Measurements from ENCODE around the gene CLASRP.
"Not testable (repeated sequence)": the region's sequence is repeated elsewhere in the genome, so short reads cannot be mapped to it uniquely, and the experiment has no call there.

Gene CLASRP

GRCh38 chr19:45038931-45039893 lies at the start of gene CLASRP:
Gene CLASRP, plus strand, starts transcription at chr19:45039045. Its CDS starts 1,168 bp downstream, at chr19:45040213.
- DNase-seq (ENCODE audit: low spot score) = peak; percentile 92

- no peak for DNase-seq (ENCODE audit: low spot score)
These were observed 48.4 kb upstream of the CLASRP start for GRCh38 chr19:44990459-44990858.

- no peak for DNase-seq (ENCODE audit: low spot score)
These were observed 47.9 kb upstream of the CLASRP start for GRCh38 chr19:44990966-44991365.

- no peak for DNase-seq (ENCODE audit: low spot score)
These were observed 46.3 kb upstream of the CLASRP start for GRCh38 chr19:44992336-44993163.

- no peak for DNase-seq (ENCODE audit: low spot score)
These were observed 45.3 kb upstream of the CLASRP start for GRCh38 chr19:44993526-44993925.

- no peak for DNase-seq (ENCODE audit: low spot score)
These were observed 44.8 kb upstream of the CLASRP start for GRCh38 chr19:44993926-44994537.

- no peak for DNase-seq (ENCODE audit: low spot score)
These were observed 40.8 kb upstream of the CLASRP start for GRCh38 chr19:44998025-44998424.

GRCh38 chr19:44999131-44999925 lies 39.5 kb upstream of the CLASRP start:
- not testable (repeated sequence) for DNase-seq (ENCODE audit: low spot score)

GRCh38 chr19:45000665-45001064 lies 38.2 kb upstream of the CLASRP start:
- DNase-seq (ENCODE audit: low spot score) = not testable (repeated sequence)

GRCh38 chr19:45001087-45001739 lies 37.6 kb upstream of the CLASRP start, which contains the start of gene RELB:
Gene RELB, plus strand, starts transcription at chr19:45001464. Its CDS starts 116 bp downstream, at chr19:45001580.
- DNase-seq (ENCODE audit: low spot score) = peak; percentile 94

GRCh38 chr19:45003485-45003884 lies 35.4 kb upstream of the CLASRP start:
- DNase-seq (ENCODE audit: low spot score) = no peak

- no peak for DNase-seq (ENCODE audit: low spot score)
These were observed 33.1 kb upstream of the CLASRP start for GRCh38 chr19:45005787-45006186.

- no peak for DNase-seq (ENCODE audit: low spot score)
These were observed 30.3 kb upstream of the CLASRP start for GRCh38 chr19:45008552-45008951.

GRCh38 chr19:45009625-45010255 lies 29.1 kb upstream of the CLASRP start:
- DNase-seq (ENCODE audit: low spot score) = no peak

- no peak for DNase-seq (ENCODE audit: low spot score)
These were observed 28.5 kb upstream of the CLASRP start for GRCh38 chr19:45010306-45010705.

GRCh38 chr19:45011959-45012358 lies 26.9 kb upstream of the CLASRP start:
- DNase-seq (ENCODE audit: low spot score) = no peak

GRCh38 chr19:45016388-45017314 lies 22.2 kb upstream of the CLASRP start:
- DNase-seq (ENCODE audit: low spot score) = peak; percentile 70

GRCh38 chr19:45019187-45019586 lies 19.7 kb upstream of the CLASRP start:
- no peak for DNase-seq (ENCODE audit: low spot score)

GRCh38 chr19:45020071-45020470 lies 18.8 kb upstream of the CLASRP start:
- DNase-seq (ENCODE audit: low spot score) = no peak
